ENCODE measurements around the gene CT45A9. TPM values are rescaled to one million over a fixed set of nuclear protein-coding genes. Genes with fewer than 3 reads are reported as not detected.

The CT45A9 gene
- total RNA-seq, 5 donors from 2014 or later (not counting 1 experiment from before 2014, with no cell fraction given), result not detected

Other genes with a start within 250 kb of the CT45A9 start
- not detected for gene CT45A1, start 158.2 kb downstream of the CT45A9 start, total RNA-seq
- gene CT45A3, start 103.6 kb downstream of the CT45A9 start, total RNA-seq, result not detected
- not detected for gene CT45A5, start 86.3 kb downstream of the CT45A9 start, total RNA-seq
- gene CT45A6, start 69.0 kb downstream of the CT45A9 start, total RNA-seq, result not detected
- not detected for gene CT45A2, start 51.8 kb downstream of the CT45A9 start, total RNA-seq
- not detected for gene CT45A7, start 34.5 kb downstream of the CT45A9 start, total RNA-seq
- not detected for gene CT45A8, start 17.3 kb downstream of the CT45A9 start, total RNA-seq
- not detected for gene CT45A10, start 21.6 kb upstream of the CT45A9 start, total RNA-seq
- gene SAGE1, start 21.9 kb upstream of the CT45A9 start, total RNA-seq, result not detected
- gene MMGT1, start 102.2 kb upstream of the CT45A9 start, total RNA-seq, result 10 to 100 TPM; 21.1 to 27.7 (median 23.5) TPM
- gene SLC9A6, start 113.6 kb upstream of the CT45A9 start, total RNA-seq, result 10 to 100 TPM; 15.5 to 23.9 (median 17.3) TPM

Data from T-cell (primary cell).